Central memory CD8-positive, alpha-beta T cell (primary cell): ENCODE results near the gene PLG.
"Not testable (repeated sequence)": the region's sequence is repeated elsewhere in the genome, so short reads cannot be mapped to it uniquely, and the experiment has no call there.

Experiments used
- ATAC-seq: fragments of 150-1000 bp; cut with Tn5 transposase; replicated peaks from 2 replicates; pipeline ENCODE4 v1.10.0; 2022; ENCODE audit warnings: mild to moderate bottlenecking, moderate FRiP score, moderate number of reproducible peaks; ENCODE audit not compliant: poor library complexity, severe bottlenecking; ENCODE audit errors: extremely low read depth
- DNase-seq, 2 donors: peaks; one replicate each; pipeline ENCODE4 v3.0.0; 2021; ENCODE audit warnings: low spot score in 2 of 2
- H3K27ac Mint-ChIP-seq: one replicate; pipeline ENCODE4 v1.8.0; 2022; ENCODE audit warnings: low read depth, mild to moderate bottlenecking, moderate library complexity, mixed read lengths
- H3K27me3 Mint-ChIP-seq: one replicate; pipeline ENCODE4 v1.8.0; 2022; ENCODE audit warnings: mixed read lengths
- H3K36me3 Mint-ChIP-seq: one replicate; pipeline ENCODE4 v1.8.0; 2022; ENCODE audit warnings: mild to moderate bottlenecking, moderate library complexity, mixed read lengths; ENCODE audit not compliant: insufficient read depth
- H3K4me1 Mint-ChIP-seq: one replicate; pipeline ENCODE4 v1.8.0; 2022; ENCODE audit warnings: mixed read lengths
- H3K4me3 Mint-ChIP-seq: one replicate; pipeline ENCODE4 v1.8.0; 2022; ENCODE audit warnings: mild to moderate bottlenecking, moderate library complexity, mixed read lengths
- H3K9me3 Mint-ChIP-seq: one replicate; pipeline ENCODE4 v1.8.0; 2022; ENCODE audit warnings: mixed read lengths

Gene PLG

DNA sequence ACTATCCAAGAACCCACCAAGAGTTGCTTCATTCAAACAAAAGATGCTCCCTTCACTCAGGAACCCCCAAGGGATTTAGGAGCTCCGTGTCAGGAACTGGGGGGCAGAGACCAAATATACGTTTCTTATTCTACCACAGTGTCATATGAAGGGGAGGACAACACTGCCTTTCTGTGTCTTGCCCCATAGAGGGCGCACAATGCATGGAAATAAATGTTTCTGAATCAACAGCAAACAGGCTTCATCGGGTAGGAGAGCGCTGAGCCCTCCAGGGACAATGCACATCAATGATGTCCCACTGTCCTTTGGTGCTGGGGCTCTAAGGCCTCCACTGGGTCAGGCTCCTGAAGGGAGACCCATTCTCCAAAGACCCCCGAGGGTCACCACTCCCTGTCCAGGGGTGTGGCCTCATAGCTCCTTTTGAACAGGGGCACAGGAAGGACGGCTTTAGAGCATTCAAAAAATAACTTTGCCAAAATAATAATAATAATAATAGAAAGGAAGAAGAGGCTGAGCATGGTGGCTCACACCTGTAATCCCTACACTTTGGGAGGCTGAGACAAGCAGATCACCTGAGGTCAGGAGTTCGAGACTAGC lies 31.1 kb downstream of the PLG start:
- H3K4me1 Mint-ChIP-seq, result no peaks in the 10 kb centered on the region
- H3K36me3 Mint-ChIP-seq, result no peaks in the 10 kb centered on the region
- DNase-seq (no peak), ATAC-seq (no peak)
- H3K4me3 Mint-ChIP-seq, result no peak overlapping the region
- no peaks in the 10 kb centered on the region for H3K9me3 Mint-ChIP-seq
- H3K27ac Mint-ChIP-seq, result no peak overlapping the region
- H3K27me3 Mint-ChIP-seq, result peaks cover 9% of the 10 kb centered on the region

- Mint-ChIP-seq H3K4me3 (no peak overlapping the region), H3K4me1 (no peaks in the 10 kb centered on the region), H3K27me3 (peaks cover 9% of the 10 kb centered on the region), H3K27ac (no peak overlapping the region), H3K36me3 (no peaks in the 10 kb centered on the region), H3K9me3 (no peaks in the 10 kb centered on the region)
- DNase-seq (no peak), ATAC-seq (no peak)
These were observed 32.6 kb downstream of the PLG start for GRCh38 chr6:160734627-160735026.

- H3K4me3 Mint-ChIP-seq, result no peak overlapping the region
- no peaks in the 10 kb centered on the region for H3K36me3 Mint-ChIP-seq
- no peaks in the 10 kb centered on the region for H3K9me3 Mint-ChIP-seq
- peaks cover 9% of the 10 kb centered on the region for H3K27me3 Mint-ChIP-seq
- ATAC-seq, result no peak
- H3K27ac Mint-ChIP-seq, result no peak overlapping the region
- H3K4me1 Mint-ChIP-seq, result no peaks in the 10 kb centered on the region
- DNase-seq, result no peak
These were observed 33.5 kb downstream of the PLG start for GRCh38 chr6:160735523-160735922.

DNA sequence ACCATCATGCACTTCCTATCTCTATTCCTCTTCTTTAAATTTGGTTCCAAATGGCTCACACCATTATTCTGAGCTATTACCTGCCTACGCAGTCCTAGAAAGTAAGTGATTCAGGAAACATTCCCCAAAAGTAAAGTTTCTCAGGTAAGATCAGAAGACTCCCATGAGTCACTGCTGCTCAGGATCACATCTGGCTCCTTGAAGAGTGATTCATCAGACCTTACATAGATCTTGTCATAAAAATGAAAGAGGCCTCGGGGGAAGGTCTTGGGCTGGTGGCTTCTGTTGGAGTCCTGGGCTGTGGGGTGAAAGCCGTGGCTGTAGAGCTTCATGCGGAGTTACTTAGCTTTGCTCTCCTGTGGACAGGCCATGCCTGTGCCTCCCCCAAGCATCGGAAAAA lies 35.9 kb downstream of the PLG start:
- Mint-ChIP-seq H3K27ac (no peak overlapping the region), H3K9me3 (no peaks in the 10 kb centered on the region), H3K36me3 (no peaks in the 10 kb centered on the region), H3K27me3 (no peaks in the 10 kb centered on the region), H3K4me3 (no peak overlapping the region), H3K4me1 (no peaks in the 10 kb centered on the region)
- DNase-seq (no peak), ATAC-seq (no peak)

GRCh38 chr6:160739955-160740354 lies 37.9 kb downstream of the PLG start:
- H3K9me3 Mint-ChIP-seq, result no peaks in the 10 kb centered on the region
- no peaks in the 10 kb centered on the region for H3K36me3 Mint-ChIP-seq
- H3K27me3 Mint-ChIP-seq, result no peaks in the 10 kb centered on the region
- DNase-seq (no peak), ATAC-seq (no peak)
- H3K4me1 Mint-ChIP-seq, result no peaks in the 10 kb centered on the region
- no peak overlapping the region for H3K4me3 Mint-ChIP-seq
- H3K27ac Mint-ChIP-seq, result no peak overlapping the region

- H3K27me3 Mint-ChIP-seq, DNase-seq, ATAC-seq, H3K27ac Mint-ChIP-seq, H3K9me3 Mint-ChIP-seq, H3K4me3 Mint-ChIP-seq, H3K36me3 Mint-ChIP-seq, H3K4me1 Mint-ChIP-seq: not testable (repeated sequence)
These were observed 39.0 kb downstream of the PLG start for GRCh38 chr6:160741012-160741411.

GRCh38 chr6:160742090-160742489 lies 40.0 kb downstream of the PLG start:
- no peaks in the 10 kb centered on the region for H3K4me1 Mint-ChIP-seq
- H3K27ac Mint-ChIP-seq, result no peak overlapping the region
- ATAC-seq (no peak), DNase-seq (no peak)
- no peaks in the 10 kb centered on the region for H3K9me3 Mint-ChIP-seq
- H3K36me3 Mint-ChIP-seq, result no peaks in the 10 kb centered on the region
- H3K4me3 Mint-ChIP-seq, result no peak overlapping the region
- H3K27me3 Mint-ChIP-seq, result no peaks in the 10 kb centered on the region

DNA sequence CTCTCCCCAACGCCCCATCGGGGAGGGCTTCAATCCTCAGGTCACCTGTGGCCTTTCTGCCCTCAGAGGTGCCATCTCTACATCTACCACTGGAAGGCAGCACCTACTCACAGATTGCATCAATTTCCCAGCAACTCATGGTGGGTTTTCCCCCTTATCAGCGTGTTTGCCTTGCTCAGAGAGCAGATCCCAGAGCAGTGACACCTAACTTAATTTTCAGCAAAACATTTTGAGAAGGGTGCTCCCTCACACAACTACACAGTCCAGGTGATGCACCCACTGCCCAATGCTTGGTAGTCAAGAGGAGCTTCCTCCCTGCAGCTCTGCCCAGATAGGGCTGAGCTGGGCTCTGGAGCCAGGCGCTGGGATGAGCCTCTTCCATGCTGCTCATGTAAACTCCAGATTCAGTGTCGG lies 48.2 kb downstream of the PLG start:
- H3K27ac Mint-ChIP-seq, result no peak overlapping the region
- H3K9me3 Mint-ChIP-seq, result no peaks in the 10 kb centered on the region
- no peaks in the 10 kb centered on the region for H3K36me3 Mint-ChIP-seq
- ATAC-seq, result no peak
- no peaks in the 10 kb centered on the region for H3K4me1 Mint-ChIP-seq
- H3K4me3 Mint-ChIP-seq, result no peak overlapping the region
- H3K27me3 Mint-ChIP-seq, result peaks cover 5% of the 10 kb centered on the region
- DNase-seq, result no peak

GRCh38 chr6:160753211-160753610 lies 51.2 kb downstream of the PLG start:
- not testable (repeated sequence) for ATAC-seq, H3K9me3 Mint-ChIP-seq, H3K4me1 Mint-ChIP-seq, H3K4me3 Mint-ChIP-seq, DNase-seq, H3K27ac Mint-ChIP-seq, H3K36me3 Mint-ChIP-seq
- H3K27me3 Mint-ChIP-seq, result peaks cover 32% of the 10 kb centered on the region

DNA sequence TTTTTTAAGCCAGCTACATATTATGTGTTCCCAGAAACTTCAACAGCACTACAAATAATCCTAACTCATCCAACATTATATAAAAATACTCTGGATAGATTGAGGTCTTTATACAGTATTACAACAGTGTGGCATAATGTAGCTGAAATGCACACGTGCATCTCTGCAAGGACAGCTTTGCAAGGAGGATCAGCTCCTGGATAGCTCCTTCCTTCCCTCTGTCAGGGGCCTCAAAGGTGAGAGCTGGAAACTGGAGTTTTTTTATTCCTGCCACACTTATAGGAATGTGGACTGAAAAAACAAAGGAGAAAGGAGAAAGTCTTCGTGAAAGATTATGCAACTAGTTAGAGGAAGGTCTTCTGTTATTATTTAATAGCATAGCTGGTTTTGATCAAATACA lies 53.1 kb downstream of the PLG start:
- H3K4me3 Mint-ChIP-seq, result no peak overlapping the region
- H3K27ac Mint-ChIP-seq, result no peak overlapping the region
- H3K27me3 Mint-ChIP-seq, result peaks cover 39% of the 10 kb centered on the region

GRCh38 chr6:160756021-160756420 lies 54.0 kb downstream of the PLG start:
- no peak overlapping the region for H3K27ac Mint-ChIP-seq
- no peaks in the 10 kb centered on the region for H3K36me3 Mint-ChIP-seq

More for the DNA sequence above, 53.1 kb downstream of the PLG start:
- peaks cover 6% of the 10 kb centered on the region for H3K9me3 Mint-ChIP-seq
- ATAC-seq, result no peak
- no peak for DNase-seq
- H3K4me1 Mint-ChIP-seq, result no peaks in the 10 kb centered on the region
- no peaks in the 10 kb centered on the region for H3K36me3 Mint-ChIP-seq

GRCh38 chr6:160756871-160757270 lies 54.8 kb downstream of the PLG start:
- DNase-seq (no peak), ATAC-seq (no peak)
- no peak overlapping the region for H3K27ac Mint-ChIP-seq
- H3K27me3 Mint-ChIP-seq, result peaks cover 39% of the 10 kb centered on the region
- H3K9me3 Mint-ChIP-seq, result peaks cover 6% of the 10 kb centered on the region
- no peaks in the 10 kb centered on the region for H3K4me1 Mint-ChIP-seq
- H3K36me3 Mint-ChIP-seq, result no peaks in the 10 kb centered on the region
- no peak overlapping the region for H3K4me3 Mint-ChIP-seq

More at GRCh38 chr6:160756021-160756420, 54.0 kb downstream of the PLG start:
- ATAC-seq, result no peak
- peaks cover 6% of the 10 kb centered on the region for H3K9me3 Mint-ChIP-seq
- H3K4me1 Mint-ChIP-seq, result no peaks in the 10 kb centered on the region
- H3K27me3 Mint-ChIP-seq, result peaks cover 39% of the 10 kb centered on the region
- DNase-seq, result no peak
- no peak overlapping the region for H3K4me3 Mint-ChIP-seq

GRCh38 chr6:160764847-160765246 lies 62.8 kb downstream of the PLG start:
- Mint-ChIP-seq H3K9me3 (peaks cover 7% of the 10 kb centered on the region), H3K36me3 (no peaks in the 10 kb centered on the region), H3K27me3 (peaks cover 29% of the 10 kb centered on the region), H3K4me1 (peaks cover 4% of the 10 kb centered on the region), H3K4me3 (no peak overlapping the region), H3K27ac (no peak overlapping the region)
- DNase-seq (no peak), ATAC-seq (no peak)

DNA sequence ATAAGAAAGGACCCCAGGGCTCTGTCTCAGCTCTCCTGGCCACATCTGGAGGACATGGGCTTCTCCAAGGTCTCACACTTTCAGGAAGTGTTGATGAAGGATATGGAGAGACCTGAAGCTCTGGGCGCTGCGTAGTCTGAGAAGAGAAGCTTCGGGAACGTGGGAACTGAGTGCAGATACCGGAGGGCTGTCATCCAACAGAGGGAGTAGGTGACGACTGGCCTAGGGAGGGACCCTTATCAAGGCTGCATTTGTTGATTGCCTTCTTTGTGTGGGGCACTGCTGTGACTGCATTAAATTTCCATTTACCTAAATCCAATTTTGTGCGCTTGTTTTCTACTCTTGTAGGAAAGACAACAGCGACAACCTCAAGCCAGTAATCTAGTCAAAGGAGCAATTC lies 63.4 kb downstream of the PLG start:
- peaks cover 4% of the 10 kb centered on the region for H3K4me1 Mint-ChIP-seq
- no peak for DNase-seq
- H3K36me3 Mint-ChIP-seq, result no peaks in the 10 kb centered on the region
- H3K27me3 Mint-ChIP-seq, result peaks cover 31% of the 10 kb centered on the region
- no peak overlapping the region for H3K4me3 Mint-ChIP-seq
- no peak overlapping the region for H3K27ac Mint-ChIP-seq
- peaks cover 7% of the 10 kb centered on the region for H3K9me3 Mint-ChIP-seq
- no peak for ATAC-seq
